Vagina (tissue), 2 donors: ENCODE results near the gene MIAT.
"Not testable (repeated sequence)": the region's sequence is repeated elsewhere in the genome, so short reads cannot be mapped to it uniquely, and the experiment has no call there.

Experiments
- POLR2A ChIP-seq, 2 donors: fragments of 450-650 bp; IDR thresholded peaks; one replicate each; pipeline ENCODE4 v1.6.1; 2017; ENCODE audit warnings: antibody characterized with exemption in 2 of 2, mild to moderate bottlenecking in 2 of 2, moderate library complexity in 2 of 2
- POLR2AphosphoS5 ChIP-seq, 2 donors: sonication (generic); formaldehyde crosslinking; IDR thresholded peaks; one replicate each; pipeline ENCODE4 v1.9.0; 2017; ENCODE audit warnings: antibody characterized with exemption in 2 of 2, mild to moderate bottlenecking in 2 of 2, low read depth in 1 of 2; ENCODE audit not compliant: insufficient read depth in 1 of 2
- TF ChIP-seq, protein P1 (sequence below), 3 experiments: fragments of 450-650 bp in 2 of 3; fragments of 200-600 bp in 1 of 3; sonication (generic) in 1 of 3; IDR thresholded peaks; one replicate each; pipeline ENCODE4 v1.5.1; 2017 to 2019; ENCODE audit warnings: antibody characterized with exemption in 3 of 3, mild to moderate bottlenecking in 2 of 3, moderate library complexity in 2 of 3

DNA sequence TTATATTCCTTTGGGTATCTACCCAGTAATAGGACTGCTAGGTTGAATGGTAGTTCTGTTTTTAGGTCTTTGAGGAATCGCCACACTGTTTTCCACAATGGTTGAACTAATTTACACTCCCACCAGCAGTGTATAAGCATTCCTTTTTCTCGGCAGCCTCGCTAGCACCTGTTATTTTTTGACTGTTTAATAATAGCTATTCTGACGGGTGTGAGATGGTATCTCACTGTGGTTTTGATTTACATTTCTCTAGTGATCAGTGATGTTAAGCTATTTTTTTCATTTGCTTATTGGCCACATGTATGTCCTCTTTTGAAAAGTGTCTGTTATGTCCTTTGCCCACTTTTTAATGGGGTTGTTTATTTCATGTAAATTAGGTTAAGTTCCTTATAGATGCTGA is 48.0 kb downstream of the MIAT start:
- not testable (repeated sequence) for TF ChIP-seq POLR2A (IDR thresholded peaks at IDR 0.05); POLR2AphosphoS5 (IDR thresholded peaks at IDR 0.05; ENCODE audit: insufficient read depth in 1 of 2, low read depth in 1 of 2)
- TF ChIP-seq, protein P1, sequence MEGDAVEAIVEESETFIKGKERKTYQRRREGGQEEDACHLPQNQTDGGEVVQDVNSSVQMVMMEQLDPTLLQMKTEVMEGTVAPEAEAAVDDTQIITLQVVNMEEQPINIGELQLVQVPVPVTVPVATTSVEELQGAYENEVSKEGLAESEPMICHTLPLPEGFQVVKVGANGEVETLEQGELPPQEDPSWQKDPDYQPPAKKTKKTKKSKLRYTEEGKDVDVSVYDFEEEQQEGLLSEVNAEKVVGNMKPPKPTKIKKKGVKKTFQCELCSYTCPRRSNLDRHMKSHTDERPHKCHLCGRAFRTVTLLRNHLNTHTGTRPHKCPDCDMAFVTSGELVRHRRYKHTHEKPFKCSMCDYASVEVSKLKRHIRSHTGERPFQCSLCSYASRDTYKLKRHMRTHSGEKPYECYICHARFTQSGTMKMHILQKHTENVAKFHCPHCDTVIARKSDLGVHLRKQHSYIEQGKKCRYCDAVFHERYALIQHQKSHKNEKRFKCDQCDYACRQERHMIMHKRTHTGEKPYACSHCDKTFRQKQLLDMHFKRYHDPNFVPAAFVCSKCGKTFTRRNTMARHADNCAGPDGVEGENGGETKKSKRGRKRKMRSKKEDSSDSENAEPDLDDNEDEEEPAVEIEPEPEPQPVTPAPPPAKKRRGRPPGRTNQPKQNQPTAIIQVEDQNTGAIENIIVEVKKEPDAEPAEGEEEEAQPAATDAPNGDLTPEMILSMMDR (IDR thresholded peaks at IDR 0.05), result not testable (repeated sequence)
